A549 (cell line): Measurements from ENCODE around the gene VWA5B1. TPM values are rescaled to one million over a fixed set of nuclear protein-coding genes. Genes with fewer than 3 reads are reported as not detected.

Source experiments
- ATAC-seq, 2 experiments: fragments of 200-7000 bp in 1 of 2; fragments of >200 bp in 1 of 2; cut with Nextera tagmentation in 1 of 2; cut with Tn5 transposase in 1 of 2; 3 replicates each; pipeline versions ENCODE4 v1.8.0 to v1.9.1; 2018 to 2020; ENCODE audit warnings: mild to moderate bottlenecking in 1 of 2, moderate library complexity in 1 of 2
- CTCF ChIA-PET: fragments of 300-600 bp; sonication (Branson Sonifier 250); formaldehyde crosslinking; extraction: SDS; loops from one replicate; lab custom pipeline; 2021; ENCODE audit warnings: antibody characterized with exemption, inconsistent platforms; lab: Yijun Ruan, JAX
- POLR2A ChIA-PET: fragments of 350-600 bp; formaldehyde crosslinking; extraction: SDS; loops from one replicate; lab custom pipeline; 2021; ENCODE audit warnings: antibody characterized with exemption, inconsistent platforms; lab: Yijun Ruan, JAX
- DNase-seq, 2 experiments: peaks; one replicate each; pipeline versions ENCODE4 v3.0.0 to v3.0.0-alpha.2; 2011 to 2016; ENCODE audit warnings: low read depth in 1 of 2, low spot score in 1 of 2
- FAIRE-seq: peaks from 2 replicates; lab custom pipeline; 2011; peaks lifted over from hg19 to GRCh38; lab: Jason Lieb, UNC
- H3K27ac ChIP-seq, 2 experiments: fragments of >200 bp; sonication (Bioruptor Twin); formaldehyde crosslinking; 3 replicates each; pipeline ENCODE4 v1.5.1; 2016 to 2017
- H3K4me1 ChIP-seq: fragments of >200 bp; sonication (Bioruptor Twin); formaldehyde crosslinking; 3 replicates; pipeline ENCODE4 v1.6.1; 2016
- H3K4me2 ChIP-seq: fragments of >200 bp; sonication (Bioruptor Twin); formaldehyde crosslinking; 3 replicates; pipeline ENCODE4 v1.6.1; 2016
- H3K4me3 ChIP-seq: fragments of >200 bp; sonication (Bioruptor Twin); formaldehyde crosslinking; 3 replicates; pipeline ENCODE4 v1.5.1; 2016
- H3K9me3 ChIP-seq: fragments of >200 bp; sonication (Bioruptor Twin); formaldehyde crosslinking; 3 replicates; pipeline ENCODE4 v1.6.1; 2016
- CBX8 ChIP-seq: fragments of 200-600 bp; sonication (generic); IDR thresholded peaks from 2 replicates; pipeline ENCODE4 v1.6.1; 2016
- HOXA7 ChIP-seq: fragments of 250-450 bp; sonication (Bioruptor Pico); IDR thresholded peaks from 2 replicates; pipeline ENCODE4 v1.5.0; 2020; ENCODE audit warnings: mild to moderate bottlenecking, moderate library complexity
- HOXB13 ChIP-seq: fragments of 250-450 bp; sonication (Bioruptor Pico); IDR thresholded peaks from 2 replicates; pipeline ENCODE4 v1.5.0; 2020; ENCODE audit warnings: low read depth, mild to moderate bottlenecking, moderate library complexity
- JUN ChIP-seq, 2 experiments: fragments of >200 bp; sonication (Bioruptor Twin); formaldehyde crosslinking; IDR thresholded peaks; 2 replicates in 1 of 2; 3 replicates in 1 of 2; pipeline ENCODE4 v1.6.1; 2016 to 2017
- KDM1A ChIP-seq: fragments of 200-600 bp; sonication (generic); IDR thresholded peaks from 2 replicates; pipeline ENCODE4 v1.6.1; 2016; ENCODE audit warnings: low read depth, mild to moderate bottlenecking
- KDM5A ChIP-seq: fragments of 200-600 bp; sonication (generic); IDR thresholded peaks from 2 replicates; pipeline ENCODE4 v1.6.1; 2016; ENCODE audit warnings: antibody characterized with exemption, mild to moderate bottlenecking
- MAX ChIP-seq: IDR thresholded peaks from 2 replicates; pipeline ENCODE4 v1.6.1; 2012
- NPAS2 ChIP-seq: fragments of 250-450 bp; sonication (Bioruptor Pico); IDR thresholded peaks from 2 replicates; pipeline ENCODE4 v1.8.0; 2022; ENCODE audit warnings: mild to moderate bottlenecking, moderate library complexity, borderline replicate concordance
- PBX3 ChIP-seq: IDR thresholded peaks from 2 replicates; pipeline ENCODE4 v1.6.1; 2012
- RAD21 ChIP-seq, 2 experiments: fragments of >200 bp in 1 of 2; sonication (Bioruptor Twin) in 1 of 2; formaldehyde crosslinking in 1 of 2; IDR thresholded peaks in 1 of 2; conservative IDR thresholded peaks in 1 of 2; 2 replicates in 1 of 2; 3 replicates in 1 of 2; pipeline ENCODE4 v1.6.1; 2012 to 2018; ENCODE audit warnings: inconsistent platforms in 1 of 2
- RARB ChIP-seq: fragments of 250-450 bp; sonication (Bioruptor Pico); IDR thresholded peaks from 2 replicates; pipeline ENCODE4 v1.8.0; 2021; ENCODE audit warnings: mild to moderate bottlenecking, moderate library complexity
- RNF2 ChIP-seq: fragments of 200-600 bp; sonication (generic); IDR thresholded peaks from 2 replicates; pipeline ENCODE4 v1.6.1; 2016; ENCODE audit warnings: low read depth, mild to moderate bottlenecking, antibody characterized with exemption, moderate library complexity, borderline replicate concordance
- SMC3 ChIP-seq: fragments of >200 bp; sonication (Bioruptor Twin); formaldehyde crosslinking; IDR thresholded peaks from 3 replicates; pipeline ENCODE4 v1.6.1; 2018; ENCODE audit warnings: inconsistent platforms
- ZC3H11A ChIP-seq: fragments of 450-650 bp; IDR thresholded peaks from 2 replicates; pipeline ENCODE4 v1.6.1; 2014; ENCODE audit warnings: antibody characterized with exemption, mild to moderate bottlenecking
- ZFP36 ChIP-seq: fragments of 450-650 bp; IDR thresholded peaks from 2 replicates; pipeline ENCODE4 v1.6.1; 2014; ENCODE audit warnings: borderline replicate concordance; ENCODE audit not compliant: partially characterized antibody
- WGBS: methylation state at CpG from one replicate; pipeline ENCODE4 v1.1.6; 2017; ENCODE audit errors: missing lambda C conversion rate; 5-methylcytosine and 5-hydroxymethylcytosine counted together
- polyA plus RNA-seq, 4 experiments: library from polyadenylated mRNA; depleted of rRNA in 3 of 4; stranded (reverse); fragments of >200 nt; fragmentation: RNase III in 1 of 4; extraction: RNeasy Plus Mini Kit Qiagen cat#74134 plus additional on column Dnase treatment in 1 of 4; gene quantifications; 2 replicates in 3 of 4; 3 replicates in 1 of 4; pipeline ENCODE4 v1.2.3, GENCODE V29; 2011 to 2017
- TF ChIP-seq, protein P1 (sequence below): IDR thresholded peaks from 2 replicates; pipeline ENCODE4 v1.6.1; 2012; ENCODE audit warnings: low read depth, borderline replicate concordance
- TF ChIP-seq, protein P2 (sequence below): fragments of 150-350 bp; IDR thresholded peaks from 2 replicates; pipeline ENCODE4 v1.6.1; 2014; ENCODE audit warnings: low read depth, mild to moderate bottlenecking, low read length
- TF ChIP-seq, protein P3 (sequence below): fragments of 250-450 bp; sonication (Bioruptor Pico); IDR thresholded peaks from 2 replicates; pipeline ENCODE4 v1.5.0; 2020; ENCODE audit warnings: low read depth, mild to moderate bottlenecking, moderate library complexity
- TF ChIP-seq, protein P4 (sequence below): fragments of 450-650 bp; IDR thresholded peaks from 2 replicates; pipeline ENCODE4 v1.6.1; 2014; ENCODE audit warnings: antibody characterized with exemption

VWA5B1 gene
- polyA plus RNA-seq, 2 of the 4 experiments (the other 2 are of a cell fraction) = not detected

DNA sequence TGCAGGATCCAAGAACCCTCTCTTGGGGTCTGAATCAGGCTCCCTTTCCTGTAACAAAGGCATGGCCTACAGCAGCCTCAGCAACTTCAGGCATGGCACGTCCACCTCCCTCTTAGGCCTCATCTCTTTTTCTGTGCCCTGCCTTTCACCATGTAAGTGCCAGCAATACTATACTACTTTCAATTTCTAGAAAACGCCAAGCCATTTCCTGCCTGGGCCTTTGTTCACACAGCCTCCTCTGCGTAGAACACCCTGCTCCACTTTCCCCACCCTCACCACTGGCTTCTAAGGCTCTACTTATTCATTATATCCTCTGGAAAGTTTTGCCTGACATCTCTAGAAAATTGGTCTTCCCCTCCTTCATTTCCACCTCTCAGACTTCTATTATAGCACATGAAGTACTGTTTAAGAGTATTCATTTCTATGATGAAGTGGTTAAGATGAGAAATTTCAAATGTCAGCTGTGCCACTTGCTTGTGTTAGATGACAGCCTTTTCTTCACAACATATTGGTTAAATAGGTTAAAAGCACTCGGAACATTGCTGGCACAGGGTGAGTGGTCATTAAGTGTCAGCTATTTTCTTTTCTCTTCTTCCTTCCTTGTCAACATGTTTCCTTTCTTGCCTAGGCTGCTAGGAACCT lies 41.6 kb upstream of the VWA5B1 start:
- no peak for FAIRE-seq
- H3K27ac ChIP-seq = no peak overlapping the region

DNA sequence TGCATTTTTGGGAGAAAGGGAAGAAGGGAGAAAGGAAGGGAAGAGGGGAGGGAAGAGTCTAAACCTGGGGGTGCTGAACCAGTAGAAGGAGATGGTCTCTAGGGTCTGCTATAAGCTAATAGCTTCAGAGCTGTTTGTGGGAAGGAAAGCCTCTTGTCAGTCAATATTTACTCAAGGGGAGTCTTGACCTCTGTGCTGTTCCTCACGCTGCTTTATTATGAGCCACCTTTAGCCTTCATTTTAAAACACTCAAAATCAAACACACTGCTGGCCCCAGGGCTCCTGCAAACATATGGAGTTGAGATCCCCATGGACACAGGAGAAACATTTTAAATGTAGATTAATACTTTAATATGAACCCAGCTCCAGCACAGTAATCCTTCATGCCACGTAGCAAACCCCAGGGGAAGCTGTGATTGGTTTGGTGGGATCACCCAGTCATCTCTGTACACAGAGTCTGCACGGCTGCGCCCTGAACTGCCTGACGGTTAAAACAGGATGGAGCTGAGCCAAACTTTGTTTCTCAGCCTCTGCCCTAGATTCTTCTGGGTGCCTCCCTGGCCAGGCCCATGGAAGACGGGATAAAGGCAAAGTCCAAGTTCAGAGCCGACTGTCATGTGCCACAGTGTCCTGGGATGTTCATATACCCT lies 40.2 kb upstream of the VWA5B1 start:
- ChIA-PET POLR2A (no interaction called here), CTCF (interaction anchor here (0.7 to 1.0 kb wide), 3 partner anchors 8 to 38 kb away, joined by 3 read pairs; no protein-coding TSS in a partner anchor)
- FAIRE-seq (no peak), DNase-seq (peak; percentile 27 to 83), ATAC-seq (peak; percentile 94 to 98)
- Histone ChIP-seq H3K27ac (peak overlapping the region; percentile 66 to 69), H3K4me1 (peaks cover 23% of the 10 kb centered on the region), H3K4me3 (no peak overlapping the region), H3K9me3 (no peaks in the 10 kb centered on the region), H3K4me2 (peak overlapping the region; percentile 78)
- no peak for TF ChIP-seq CBX8
- TF ChIP-seq MAX = peak; percentile 31; the same call in 1 of the 2 replicates
- WGBS = 2% methylated on average over 7 of the region's 7 CpGs

More for the DNA sequence above, 41.6 kb upstream of the VWA5B1 start:
- WGBS = 84% methylated on average over 4 of the region's 4 CpGs
- ChIA-PET CTCF (no interaction called here), POLR2A (no interaction called here)
- ATAC-seq (no peak), DNase-seq (no peak)
- TF ChIP-seq, protein P1, sequence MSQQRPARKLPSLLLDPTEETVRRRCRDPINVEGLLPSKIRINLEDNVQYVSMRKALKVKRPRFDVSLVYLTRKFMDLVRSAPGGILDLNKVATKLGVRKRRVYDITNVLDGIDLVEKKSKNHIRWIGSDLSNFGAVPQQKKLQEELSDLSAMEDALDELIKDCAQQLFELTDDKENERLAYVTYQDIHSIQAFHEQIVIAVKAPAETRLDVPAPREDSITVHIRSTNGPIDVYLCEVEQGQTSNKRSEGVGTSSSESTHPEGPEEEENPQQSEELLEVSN = no peak
- no peak for TF ChIP-seq PBX3
- no peak for TF ChIP-seq KDM5A
- no peak for TF ChIP-seq RARB (CRISPR knock-in tag)
- TF ChIP-seq NPAS2 = no peak
- TF ChIP-seq, protein P2, sequence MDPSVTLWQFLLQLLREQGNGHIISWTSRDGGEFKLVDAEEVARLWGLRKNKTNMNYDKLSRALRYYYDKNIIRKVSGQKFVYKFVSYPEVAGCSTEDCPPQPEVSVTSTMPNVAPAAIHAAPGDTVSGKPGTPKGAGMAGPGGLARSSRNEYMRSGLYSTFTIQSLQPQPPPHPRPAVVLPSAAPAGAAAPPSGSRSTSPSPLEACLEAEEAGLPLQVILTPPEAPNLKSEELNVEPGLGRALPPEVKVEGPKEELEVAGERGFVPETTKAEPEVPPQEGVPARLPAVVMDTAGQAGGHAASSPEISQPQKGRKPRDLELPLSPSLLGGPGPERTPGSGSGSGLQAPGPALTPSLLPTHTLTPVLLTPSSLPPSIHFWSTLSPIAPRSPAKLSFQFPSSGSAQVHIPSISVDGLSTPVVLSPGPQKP = no peak
- TF ChIP-seq, protein P3, sequence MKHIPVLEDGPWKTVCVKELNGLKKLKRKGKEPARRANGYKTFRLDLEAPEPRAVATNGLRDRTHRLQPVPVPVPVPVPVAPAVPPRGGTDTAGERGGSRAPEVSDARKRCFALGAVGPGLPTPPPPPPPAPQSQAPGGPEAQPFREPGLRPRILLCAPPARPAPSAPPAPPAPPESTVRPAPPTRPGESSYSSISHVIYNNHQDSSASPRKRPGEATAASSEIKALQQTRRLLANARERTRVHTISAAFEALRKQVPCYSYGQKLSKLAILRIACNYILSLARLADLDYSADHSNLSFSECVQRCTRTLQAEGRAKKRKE (CRISPR knock-in tag) = no peak
- no peak for TF ChIP-seq SMC3
- no peak for TF ChIP-seq RNF2
- TF ChIP-seq JUN (IDR thresholded peaks at IDR 0.05) = no peak
- TF ChIP-seq RAD21 (conservative IDR thresholded peaks at IDR 0.05 in 1 of 2, IDR thresholded peaks at IDR 0.05 in 1 of 2) = no peak
- TF ChIP-seq ZFP36 = no peak
- TF ChIP-seq, protein P4, sequence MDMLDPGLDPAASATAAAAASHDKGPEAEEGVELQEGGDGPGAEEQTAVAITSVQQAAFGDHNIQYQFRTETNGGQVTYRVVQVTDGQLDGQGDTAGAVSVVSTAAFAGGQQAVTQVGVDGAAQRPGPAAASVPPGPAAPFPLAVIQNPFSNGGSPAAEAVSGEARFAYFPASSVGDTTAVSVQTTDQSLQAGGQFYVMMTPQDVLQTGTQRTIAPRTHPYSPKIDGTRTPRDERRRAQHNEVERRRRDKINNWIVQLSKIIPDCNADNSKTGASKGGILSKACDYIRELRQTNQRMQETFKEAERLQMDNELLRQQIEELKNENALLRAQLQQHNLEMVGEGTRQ = no peak
- TF ChIP-seq HOXA7 (CRISPR knock-in tag) = no peak
- Histone ChIP-seq H3K4me1 (peaks cover 20% of the 10 kb centered on the region), H3K4me2 (no peak overlapping the region), H3K4me3 (no peak overlapping the region), H3K9me3 (no peaks in the 10 kb centered on the region)

DNA sequence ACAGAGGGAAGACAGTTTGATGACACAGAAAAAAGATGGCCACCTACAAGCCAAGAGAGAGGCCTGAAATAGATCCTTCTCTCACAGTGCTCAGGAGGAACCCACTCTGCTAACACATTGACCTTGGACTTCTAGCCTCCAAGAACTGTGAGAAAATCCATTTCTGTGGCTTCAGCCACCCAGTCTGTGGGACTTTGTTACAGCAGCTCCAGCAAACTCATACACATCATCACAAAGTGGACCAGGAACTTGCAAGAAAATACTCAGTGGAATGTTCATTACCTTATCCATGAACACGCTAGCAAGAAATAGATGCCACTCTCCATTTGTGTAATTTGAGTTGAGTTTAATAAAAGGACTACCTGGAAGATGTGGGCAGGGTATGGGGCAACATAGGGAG lies 38.1 kb upstream of the VWA5B1 start:
- no peak for TF ChIP-seq HOXB13 (CRISPR knock-in tag)
- TF ChIP-seq ZC3H11A = no peak
- no peak for TF ChIP-seq MAX
- TF ChIP-seq KDM1A = no peak
- no peak for TF ChIP-seq RARB (CRISPR knock-in tag)
- Histone ChIP-seq H3K27ac (no peak overlapping the region), H3K4me2 (no peak overlapping the region), H3K4me3 (no peak overlapping the region), H3K4me1 (peaks cover 30% of the 10 kb centered on the region), H3K9me3 (no peaks in the 10 kb centered on the region)
- DNase-seq (no peak), ATAC-seq (no peak), FAIRE-seq (no peak)
- CTCF ChIA-PET = interaction anchor here (1.6 kb wide), 2 partner anchors 13 to 15 kb away, joined by 3 to 4 read pairs; no protein-coding TSS in a partner anchor
- POLR2A ChIA-PET = no interaction called here
- 87% methylated on average over 1 of the region's 1 CpG for WGBS
